ENCODE data around the gene FNDC3B.

The FNDC3B gene

DNA sequence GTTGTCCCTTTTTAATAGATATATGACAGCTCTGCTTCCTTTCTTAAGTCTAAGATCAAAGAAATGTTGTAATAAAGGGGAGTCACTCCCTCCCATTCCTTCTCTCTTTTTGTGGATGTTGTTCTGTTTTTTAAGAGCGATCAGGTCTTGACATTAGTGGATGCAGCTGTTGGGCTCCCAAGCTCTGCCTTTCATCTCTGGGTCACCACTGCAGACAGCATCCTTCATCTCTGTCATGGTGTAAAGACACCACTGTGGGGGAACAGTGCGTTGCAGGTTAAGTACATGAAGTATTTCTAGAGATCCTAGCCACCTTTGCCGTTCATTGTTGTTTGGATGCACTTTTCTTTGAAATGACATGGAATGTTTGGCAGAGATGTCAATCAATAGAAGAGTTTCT is 17.7 kb downstream of the FNDC3B start:
- DNase-seq, result no peak

DNA sequence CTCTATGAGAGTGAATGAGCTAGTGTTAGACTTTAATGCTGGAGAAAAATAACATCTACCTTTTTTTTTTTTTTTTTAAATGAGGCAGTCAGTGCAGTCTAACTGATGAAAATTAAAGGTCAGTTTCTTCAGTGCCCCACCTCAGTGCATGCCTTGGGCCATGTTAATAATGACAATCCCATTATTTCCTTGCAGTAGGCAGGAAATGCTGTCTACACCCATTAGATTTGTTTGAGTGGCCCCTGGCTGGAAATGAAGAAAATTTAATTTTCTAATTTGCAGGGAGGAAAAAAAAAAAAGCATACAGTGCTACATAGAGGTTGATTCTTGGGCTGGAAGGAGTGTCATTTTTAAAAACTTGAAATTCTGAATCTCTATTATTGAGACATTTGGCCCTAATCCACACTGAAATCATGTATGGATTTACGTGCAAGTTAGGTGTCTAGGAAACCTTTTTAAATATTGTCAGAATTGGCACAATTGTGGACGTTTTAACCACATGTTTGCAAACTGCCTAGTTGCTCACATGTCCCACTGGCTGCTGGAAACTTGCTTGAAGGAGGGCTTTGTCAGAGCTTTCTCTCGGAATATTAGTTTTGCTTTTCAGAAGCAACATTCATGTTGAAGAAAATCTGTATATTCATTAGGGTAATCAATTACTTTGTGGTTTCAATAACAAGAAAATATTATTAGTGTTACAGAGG is 18.4 kb downstream of the FNDC3B start:
- DNase-seq, result no peak

DNA sequence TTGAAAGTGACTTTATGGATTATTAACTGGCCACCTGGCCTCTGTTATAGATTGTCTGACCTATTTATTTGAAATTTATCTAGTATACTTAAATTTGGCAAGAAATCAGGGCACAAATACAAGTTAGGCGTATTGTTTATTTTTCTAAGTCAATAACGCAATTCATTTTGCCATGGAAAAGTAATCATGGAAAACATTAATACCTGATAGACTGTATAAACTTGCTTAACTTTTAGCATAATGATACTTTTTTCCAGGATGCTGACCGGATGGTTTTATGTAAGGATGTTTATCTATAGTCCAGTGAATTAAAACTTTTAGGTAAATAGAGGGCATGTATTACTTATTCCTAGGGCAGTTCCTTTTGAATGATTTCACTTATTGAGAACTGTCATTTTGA is 20.2 kb downstream of the FNDC3B start:
- no peak for DNase-seq

DNA sequence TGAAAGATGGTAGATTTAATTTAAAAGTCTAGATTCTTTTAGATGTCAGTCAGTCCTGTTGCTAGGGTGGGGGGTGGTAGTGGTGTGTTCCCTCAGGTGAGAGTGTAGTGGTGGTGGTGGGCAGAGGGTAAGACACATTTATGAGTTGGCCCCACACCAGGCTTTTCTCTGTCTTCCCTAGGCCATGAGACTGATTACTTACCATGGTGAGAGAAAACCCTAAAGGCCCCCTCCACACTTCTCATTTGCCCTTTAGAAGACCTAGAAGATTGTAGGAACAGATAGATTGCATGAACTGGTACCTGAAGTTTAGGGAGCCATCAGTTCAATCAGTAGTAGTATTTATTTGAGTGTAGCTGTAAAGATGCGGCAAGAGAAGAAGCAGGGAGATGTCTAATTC is 20.9 kb downstream of the FNDC3B start:
- no peak for DNase-seq

DNA sequence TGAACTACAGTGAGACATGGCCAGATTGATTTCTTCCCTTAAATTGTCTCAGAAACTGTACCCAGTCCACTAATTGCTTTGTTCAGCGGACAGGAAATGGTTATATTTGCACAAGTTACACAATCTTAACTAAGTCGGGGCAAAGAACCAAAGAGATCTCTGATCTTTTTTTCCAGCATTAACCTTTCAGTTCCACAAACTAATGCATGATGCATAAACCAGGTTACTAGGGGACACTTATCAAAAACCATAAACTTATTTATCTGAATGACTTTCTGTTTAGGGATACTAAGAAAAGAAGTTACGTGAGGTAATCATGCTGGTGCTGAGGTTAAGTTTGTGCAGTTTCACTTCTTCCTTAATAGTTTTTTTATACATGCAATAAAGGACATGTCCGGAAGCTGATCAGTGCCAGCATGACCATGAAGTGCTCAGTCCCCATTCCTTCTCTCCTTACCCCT is 22.4 kb downstream of the FNDC3B start:
- DNase-seq, result no peak

DNA sequence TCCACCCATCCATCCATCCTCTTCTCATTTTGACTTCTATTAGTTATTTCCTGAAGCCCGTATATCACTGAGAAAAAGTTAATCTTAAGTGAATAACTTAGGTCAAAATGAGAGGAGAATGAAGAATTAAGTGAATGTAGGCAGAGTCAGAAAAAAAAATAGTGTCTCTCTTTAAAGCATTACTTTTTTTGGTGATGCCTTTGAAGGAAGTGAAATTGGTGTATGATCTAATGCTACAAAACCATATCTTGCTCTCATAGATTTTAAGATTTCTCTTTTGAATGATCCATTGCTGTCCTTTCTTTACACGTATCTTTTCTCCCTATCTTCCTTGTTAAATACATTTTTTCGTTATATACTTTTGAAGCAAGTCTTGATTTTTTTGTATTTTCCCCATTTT is 23.4 kb downstream of the FNDC3B start:
- DNase-seq, result no peak

DNA sequence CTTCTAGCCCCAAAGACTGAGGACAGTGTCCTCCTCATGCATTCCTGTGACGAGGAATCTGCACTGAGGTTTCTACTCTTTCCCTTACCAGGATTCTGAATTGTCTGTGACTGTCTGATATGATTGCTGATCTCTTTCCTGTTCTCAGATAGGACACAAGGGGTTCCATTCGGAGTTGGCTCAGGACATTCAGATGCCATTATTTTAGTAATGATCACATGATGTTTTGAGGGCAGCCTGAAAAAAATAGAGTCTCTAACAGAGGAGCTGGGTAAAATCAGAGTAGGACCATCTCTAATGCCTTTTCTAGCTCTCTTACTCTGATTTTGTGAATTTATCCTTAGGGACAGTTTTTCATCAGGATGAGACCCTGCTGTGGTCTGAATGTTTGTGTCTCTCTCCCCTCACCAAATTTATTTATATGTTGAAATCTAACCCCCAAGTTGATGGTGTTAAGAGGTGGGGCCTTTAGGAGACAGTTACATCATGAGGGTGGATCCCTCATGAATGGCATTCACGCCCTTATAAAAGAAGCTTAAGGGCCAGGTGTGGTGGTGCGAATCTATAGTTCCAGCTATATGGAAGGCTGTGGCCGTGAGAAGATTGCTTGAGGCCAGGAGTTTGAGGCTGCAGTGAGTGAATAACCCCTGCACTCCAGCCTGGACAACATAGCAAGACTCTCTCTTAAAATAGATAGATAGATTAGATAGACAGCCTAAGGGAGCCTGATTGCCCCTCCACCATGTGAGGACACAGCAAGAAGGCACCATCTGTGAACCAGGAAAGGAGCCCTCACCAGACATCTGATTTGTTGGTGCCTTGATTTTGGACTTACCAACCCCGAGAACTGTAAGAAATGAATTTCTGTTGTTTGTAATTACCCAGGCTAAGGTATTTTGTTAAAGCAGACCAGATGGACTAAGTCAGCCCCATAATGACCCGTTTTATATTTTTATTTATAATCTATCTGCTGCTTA is 24.4 kb downstream of the FNDC3B start:
- no peak for DNase-seq

DNA sequence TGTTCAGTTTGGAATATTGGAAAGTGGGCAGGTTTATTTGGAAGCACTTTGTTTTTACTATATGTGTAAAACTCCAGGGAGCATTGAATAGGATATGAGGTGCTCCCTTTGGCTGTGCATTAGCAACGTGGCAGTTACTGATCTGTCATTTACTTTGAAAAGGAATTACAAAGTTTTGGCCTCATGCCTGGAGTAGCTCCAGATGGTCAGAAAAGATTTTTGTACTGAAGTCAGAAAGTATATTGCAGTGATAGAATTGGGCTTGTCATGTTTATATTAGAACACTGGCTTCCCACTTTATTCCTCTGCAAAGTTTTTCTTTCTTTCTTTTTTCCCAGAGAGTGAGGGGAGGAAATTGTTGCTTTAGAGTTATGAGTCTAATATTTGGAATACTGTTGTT is 26.1 kb downstream of the FNDC3B start:
- DNase-seq, result no peak

DNA sequence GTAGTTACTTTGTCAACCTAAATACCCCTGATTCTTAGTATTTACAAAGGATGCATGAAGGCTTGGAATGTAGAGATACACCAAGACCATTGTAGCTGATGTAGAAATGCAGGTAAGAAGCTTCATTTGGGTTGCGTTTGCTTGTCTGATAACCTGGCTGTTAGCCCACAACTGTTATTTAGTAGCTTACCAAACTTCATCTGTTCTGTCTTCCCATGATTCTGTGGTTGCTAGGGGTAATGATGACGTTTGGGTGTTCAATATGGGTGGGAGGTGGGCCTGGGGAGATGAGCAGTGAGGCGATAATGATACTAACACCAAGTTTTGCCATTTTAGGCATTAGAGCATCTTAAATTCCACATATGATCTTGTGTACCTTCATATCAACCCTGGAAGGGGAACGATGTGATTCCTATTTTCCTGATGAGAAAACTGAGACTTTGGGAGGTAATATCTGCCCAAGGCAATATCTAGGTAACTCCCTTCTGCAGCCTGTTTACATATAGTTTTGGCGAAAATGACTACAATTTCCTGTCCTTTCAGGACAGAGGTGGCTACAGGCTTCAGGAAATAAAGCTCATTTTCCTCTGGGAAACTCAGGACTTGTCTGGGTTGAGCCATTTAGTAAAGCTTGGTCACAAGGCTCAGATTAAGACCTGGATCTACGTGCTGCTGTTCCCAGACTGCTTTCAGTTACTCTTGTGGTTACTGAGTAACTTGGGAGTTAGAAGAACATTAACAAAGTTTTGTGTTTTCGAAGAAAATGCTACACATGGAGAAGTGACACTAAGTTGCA is 26.8 kb downstream of the FNDC3B start:
- no peak for DNase-seq

DNA sequence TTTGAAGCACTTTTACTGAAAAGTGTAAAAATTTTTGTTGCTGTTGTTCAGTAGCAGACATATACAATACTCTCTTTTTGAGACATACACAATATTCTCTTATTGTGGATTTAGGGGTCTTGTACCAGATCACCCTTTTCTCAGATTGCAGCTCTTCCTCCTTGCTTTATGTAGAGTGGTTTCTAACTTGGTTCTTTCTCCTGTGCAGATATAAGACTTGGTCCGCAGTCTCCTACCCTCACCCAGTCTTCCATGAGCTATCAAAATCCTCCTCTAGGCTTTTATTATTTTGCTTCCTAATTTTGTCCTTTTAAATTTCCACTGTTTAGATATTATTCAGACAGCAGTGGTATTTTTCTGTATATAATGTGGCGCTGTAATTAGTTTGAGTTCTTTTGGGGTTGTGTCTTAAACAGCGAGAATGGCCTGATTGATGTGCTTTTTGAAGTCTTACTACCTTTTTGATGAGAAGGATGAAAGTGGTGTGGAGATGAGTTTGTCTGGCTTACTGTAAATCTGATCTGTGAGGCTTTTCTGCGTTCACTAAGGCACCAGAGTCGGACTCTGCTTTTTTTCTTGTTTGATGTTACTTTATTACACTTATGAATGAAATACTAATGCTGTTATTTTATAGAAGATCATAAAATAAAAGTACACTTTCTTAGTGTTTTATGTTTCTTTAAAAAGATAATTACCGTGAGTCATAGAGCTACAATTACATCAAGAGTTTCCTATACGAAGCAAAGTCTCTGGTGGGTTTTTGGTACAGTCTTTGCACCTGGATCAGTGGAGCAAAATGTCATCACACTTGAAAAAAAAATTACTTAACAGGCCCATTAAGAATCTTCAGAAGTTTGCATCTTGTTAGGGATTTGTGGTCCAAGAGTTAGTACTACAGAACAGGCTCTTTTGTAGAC is 27.8 kb downstream of the FNDC3B start:
- DNase-seq, result no peak

DNA sequence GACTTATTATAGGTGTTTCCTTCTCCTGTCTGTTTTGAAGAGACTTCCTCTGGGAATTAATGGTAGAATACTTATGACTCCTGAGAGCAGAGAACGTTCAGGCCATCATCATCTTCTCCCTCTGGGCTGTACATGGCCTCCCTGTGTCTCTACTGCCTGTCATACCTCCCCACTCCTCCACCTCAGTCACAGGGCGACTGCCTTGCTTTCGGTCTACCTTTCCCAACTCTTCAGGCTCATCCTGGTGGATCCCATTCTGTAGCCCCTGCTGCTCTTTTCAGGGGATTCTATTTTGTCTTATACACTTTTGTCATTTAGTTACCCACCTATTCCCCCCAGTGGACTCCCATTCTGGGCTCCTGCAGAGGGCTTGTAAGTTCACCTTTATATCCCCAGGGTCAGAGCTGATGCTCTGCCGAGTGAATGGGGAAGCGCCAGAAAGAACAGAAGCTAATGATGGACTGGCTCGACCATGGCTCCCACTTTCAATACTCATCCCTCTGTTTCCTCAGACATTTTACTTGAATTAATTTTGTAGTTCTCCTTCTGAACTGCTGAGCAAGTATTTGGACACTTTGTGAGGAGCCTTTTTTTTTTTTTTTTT is 28.6 kb downstream of the FNDC3B start:
- DNase-seq, result no peak

DNA sequence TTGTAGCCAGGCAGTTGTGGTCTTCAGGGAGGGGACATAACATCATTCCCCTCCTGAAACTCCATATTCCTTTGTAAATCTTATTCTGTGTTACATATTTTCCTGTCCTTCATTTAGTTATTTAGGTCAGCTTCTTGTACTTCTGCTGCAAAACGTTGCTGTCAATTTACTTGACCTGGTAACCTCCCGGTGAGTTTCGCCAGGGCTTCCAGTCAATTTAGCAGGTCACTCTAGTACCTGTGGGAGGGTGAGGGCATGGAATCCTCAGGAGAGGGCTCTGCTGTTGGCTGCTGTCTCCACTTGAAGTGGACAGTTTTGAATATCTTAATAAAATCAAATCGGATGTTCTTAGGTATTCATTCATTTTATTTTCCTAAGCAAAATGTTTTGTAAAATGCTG is 29.6 kb downstream of the FNDC3B start:
- no peak for DNase-seq

DNA sequence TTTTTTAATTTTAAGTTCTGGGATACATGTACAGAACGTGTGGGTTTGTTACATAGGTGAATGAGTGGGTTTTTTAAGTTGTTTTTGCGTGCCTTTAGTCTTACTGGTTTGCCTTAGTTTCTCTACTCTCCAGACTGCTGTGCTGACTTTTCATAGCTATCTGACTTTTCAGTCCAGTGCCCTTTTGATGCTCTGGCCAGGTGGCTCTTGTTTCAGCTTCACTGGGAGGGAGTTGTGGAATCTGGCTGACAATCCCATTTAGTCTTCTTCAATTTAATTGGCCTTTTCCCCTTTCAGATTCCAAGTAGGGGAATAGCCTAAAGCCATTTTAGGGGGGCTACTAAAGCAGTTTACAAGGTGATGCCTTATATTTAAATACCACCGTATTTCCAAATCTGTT is 30.1 kb downstream of the FNDC3B start:
- DNase-seq, result no peak

DNA sequence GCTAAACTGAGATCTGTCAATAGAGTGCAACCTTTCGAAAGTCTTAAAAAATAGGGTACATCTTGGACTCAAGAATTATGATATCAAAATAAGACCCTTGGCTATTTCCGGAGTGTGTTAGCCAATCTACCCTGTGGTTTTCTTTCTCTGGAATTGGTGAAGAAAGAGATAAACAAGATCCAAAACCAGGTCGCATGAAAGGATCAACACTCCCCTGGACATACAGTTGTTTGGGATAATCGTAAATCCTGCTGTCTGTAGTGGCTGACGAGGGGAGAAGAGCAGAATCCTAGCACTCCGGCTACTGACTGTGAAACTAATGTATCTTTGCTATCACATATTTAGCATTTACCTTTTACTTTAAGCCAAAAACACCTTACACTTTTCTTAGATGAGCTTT is 30.9 kb downstream of the FNDC3B start:
- no peak for DNase-seq

DNA sequence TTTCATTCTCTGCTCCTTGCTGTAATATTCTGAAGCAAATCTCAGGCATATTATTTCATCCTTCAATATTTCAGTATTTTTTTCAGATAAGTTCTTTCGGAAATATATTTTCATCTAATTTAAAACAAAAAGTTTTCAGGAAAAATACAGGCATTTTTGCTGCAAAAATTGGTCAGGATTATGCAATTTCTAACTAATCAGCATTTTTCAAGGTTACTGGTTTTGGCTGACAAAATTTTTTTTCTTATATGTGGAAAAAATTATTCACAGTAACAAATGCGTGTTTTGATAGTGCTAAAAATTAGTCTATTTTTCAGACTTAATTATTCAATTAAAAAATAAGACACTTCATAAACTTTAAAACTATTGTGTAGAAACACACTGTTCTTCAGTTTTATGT is 31.4 kb downstream of the FNDC3B start:
- no peak for DNase-seq

DNA sequence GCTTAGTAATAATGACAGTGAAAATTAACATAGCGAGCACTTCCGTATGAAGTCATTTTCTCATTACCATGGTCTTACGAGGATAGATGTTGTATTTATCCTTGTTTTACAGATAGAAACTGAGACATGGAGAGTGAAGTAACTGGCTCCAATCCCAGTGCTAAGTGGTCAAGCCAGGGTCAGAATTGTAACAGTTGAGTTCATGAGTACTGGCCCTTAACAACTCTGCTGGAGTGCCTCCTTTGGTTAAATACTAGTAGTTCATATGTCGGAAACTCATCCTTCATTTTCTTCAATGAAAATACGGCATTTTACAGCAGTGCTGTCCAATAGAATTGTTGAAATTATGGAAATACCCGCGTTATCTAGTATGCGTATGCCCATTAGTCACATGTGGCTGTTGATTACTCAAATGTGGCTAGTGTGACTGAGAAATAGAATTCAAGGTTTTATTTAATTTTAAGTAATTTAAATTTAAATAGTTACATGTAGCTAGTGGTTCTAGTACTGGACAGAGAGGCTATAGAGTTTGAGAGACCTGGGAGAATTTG is 32.5 kb downstream of the FNDC3B start:
- DNase-seq, result no peak

DNA sequence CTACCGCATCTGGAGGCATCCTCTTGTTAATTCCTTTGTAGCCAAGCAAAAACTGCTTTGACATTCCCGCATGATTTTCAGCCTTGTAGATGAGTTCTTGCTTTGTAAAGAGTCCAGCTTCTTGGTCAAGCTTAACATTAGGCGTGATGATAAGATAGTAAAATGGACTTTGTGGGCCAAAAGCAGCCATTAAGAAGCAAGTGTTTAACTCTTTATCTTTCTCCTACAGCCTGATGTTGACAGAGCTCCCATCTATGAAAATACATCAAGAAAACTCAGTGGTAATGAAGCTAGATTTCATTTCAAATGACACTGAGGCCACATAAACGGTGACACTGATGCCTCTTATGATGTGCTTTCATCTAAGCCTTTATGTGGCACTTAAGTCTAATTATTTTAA is 33.2 kb downstream of the FNDC3B start:
- no peak for DNase-seq

DNA sequence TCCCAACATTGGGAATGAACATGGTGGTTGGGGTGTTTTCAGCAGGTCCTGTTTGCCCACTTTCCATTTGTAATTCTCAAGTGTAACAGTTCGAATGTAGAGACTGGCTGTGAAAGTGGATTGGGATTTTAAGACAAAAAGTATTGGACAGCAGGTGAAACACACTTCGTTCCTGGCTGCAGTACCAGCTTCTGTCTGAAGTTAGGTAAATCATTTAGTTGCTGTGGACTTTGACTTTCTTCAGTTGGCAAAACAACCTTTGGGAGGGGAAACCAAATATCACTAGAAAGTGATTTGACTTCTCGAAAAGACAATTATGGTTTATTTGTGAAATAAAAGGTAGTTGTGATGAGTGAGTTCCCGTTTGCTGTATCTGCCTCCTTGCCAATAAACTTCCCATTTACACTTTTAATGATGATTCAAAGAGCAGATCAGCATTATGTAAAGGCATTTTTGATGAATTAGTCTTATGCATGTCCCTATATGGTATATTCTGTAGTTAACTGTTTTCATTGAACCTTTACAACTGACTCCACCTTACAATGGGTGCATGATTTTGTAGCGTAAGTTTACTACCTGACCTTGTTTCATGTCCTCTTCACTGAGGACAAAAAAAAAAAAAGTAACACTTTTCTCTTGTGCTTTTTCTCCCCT is 34.0 kb downstream of the FNDC3B start:
- DNase-seq, result no peak

DNA sequence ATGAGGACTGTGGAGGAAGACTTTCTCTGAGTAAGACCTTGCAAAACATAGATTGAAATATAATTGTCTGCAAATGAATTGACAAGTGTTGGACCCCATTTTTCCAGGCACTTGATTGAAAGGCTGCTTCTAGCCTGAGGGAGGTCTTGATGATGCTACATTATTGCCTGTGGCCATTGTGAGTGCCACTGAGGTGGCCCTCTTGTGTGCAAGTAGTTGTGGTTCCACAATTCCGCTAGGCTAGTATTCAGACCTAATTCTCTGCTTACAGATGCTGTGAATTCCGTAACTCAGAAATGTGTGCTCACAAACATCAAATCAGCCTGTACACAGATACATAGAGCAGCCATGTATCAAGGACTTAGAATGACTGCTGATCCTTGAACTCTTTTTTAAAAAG is 34.7 kb downstream of the FNDC3B start:
- DNase-seq, result no peak

DNA sequence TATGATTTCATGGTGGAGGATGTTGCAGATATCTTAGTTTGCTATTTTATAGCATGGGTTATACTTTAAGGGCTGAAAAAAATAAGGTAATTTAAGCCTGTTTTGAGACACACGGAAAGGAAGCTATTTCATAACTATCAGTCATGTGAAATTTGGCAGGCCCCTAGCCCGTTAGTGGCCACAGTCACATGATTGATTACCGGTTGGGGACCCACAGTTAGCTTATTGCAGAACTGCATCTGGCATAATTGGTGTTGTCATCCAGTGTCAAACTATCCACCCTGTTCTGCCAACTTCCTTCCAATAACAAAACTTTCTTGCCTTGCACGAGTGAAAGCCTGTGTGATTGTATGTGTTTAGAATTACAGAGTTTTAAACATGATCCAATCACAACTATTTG is 35.2 kb downstream of the FNDC3B start:
- DNase-seq, result no peak

DNA sequence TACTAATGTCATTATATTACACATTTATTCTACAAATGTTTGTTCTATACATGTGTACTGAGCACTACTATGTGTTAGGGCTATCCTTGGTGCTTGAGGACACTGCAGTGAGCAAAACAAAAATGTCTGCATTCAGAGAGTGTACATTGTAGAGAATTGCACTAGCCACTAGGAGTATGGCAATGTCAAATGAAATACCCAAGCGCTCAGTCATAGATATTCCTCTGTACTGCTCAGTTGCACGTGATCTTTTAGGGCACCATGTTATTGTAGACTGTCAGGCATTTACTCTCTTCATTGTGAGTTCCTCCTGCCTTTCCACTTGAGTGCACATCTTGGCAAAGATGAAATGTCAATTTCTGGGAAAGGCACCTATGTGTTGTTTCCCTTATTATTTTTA is 36.8 kb downstream of the FNDC3B start:
- no peak for DNase-seq
